ENCODE data around the gene RPL13. TPM values are rescaled to one million over a fixed set of nuclear protein-coding genes. Genes with fewer than 3 reads are reported as not detected.

The RPL13 gene
- total RNA-seq, 4 donors from 2014 or later: 2,633 to 11,472 (median 5,632) TPM

DNA sequence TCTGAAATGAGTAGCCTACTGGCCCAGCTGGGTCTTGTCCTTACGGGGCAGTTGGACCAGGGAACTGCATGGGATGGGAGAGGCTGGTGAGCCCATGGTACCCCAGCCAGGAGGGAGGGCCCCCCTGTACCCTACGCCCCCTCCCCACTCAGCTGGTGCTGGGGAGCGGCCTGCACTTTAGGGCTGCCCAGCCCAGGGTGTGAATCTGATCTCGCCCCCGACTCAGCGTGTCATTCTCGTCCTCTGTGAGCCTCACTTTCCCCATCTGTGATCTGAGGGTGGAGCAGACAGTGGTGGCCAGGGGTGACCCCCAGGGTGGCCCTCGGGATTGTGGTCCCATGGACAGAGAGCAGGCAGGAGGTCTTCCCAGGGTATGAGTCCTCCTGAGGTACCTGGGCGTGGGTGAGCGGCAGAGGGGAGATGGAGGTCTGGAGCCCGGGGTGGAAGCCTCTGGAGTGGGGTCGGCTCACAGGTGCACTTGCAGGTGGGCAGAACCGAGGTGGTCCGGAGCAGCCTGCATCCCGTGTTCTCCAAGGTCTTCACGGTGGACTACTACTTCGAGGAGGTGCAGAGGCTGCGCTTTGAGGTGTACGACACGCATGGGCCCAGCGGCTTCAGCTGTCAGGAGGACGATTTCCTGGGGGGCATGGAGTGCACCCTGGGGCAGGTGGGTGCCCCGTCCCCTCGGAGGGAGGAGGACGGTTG lies 16.7 kb downstream of the RPL13 start:
- TF ChIP-seq POLR2A (IDR thresholded peaks at IDR 0.05): no peak
- TF ChIP-seq, protein P1, sequence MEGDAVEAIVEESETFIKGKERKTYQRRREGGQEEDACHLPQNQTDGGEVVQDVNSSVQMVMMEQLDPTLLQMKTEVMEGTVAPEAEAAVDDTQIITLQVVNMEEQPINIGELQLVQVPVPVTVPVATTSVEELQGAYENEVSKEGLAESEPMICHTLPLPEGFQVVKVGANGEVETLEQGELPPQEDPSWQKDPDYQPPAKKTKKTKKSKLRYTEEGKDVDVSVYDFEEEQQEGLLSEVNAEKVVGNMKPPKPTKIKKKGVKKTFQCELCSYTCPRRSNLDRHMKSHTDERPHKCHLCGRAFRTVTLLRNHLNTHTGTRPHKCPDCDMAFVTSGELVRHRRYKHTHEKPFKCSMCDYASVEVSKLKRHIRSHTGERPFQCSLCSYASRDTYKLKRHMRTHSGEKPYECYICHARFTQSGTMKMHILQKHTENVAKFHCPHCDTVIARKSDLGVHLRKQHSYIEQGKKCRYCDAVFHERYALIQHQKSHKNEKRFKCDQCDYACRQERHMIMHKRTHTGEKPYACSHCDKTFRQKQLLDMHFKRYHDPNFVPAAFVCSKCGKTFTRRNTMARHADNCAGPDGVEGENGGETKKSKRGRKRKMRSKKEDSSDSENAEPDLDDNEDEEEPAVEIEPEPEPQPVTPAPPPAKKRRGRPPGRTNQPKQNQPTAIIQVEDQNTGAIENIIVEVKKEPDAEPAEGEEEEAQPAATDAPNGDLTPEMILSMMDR (IDR thresholded peaks at IDR 0.05): no peak
- peaks cover 12 to 15% of the 10 kb centered on the region in 2 donors for H3K27me3 ChIP-seq
- peaks cover 0 to 18% of the 10 kb centered on the region in 2 donors for H3K4me1 ChIP-seq
- no peak for DNase-seq
- intact Hi-C loops (cut with DNase I; ENCODE audit: low total_unique reads): no loop called here
- no peaks in the 10 kb centered on the region for H3K36me3 ChIP-seq
- no peak overlapping the region for H3K4me3 ChIP-seq
- H3K27ac ChIP-seq: no peak overlapping the region
- no peaks in the 10 kb centered on the region for H3K9me3 ChIP-seq

DNA sequence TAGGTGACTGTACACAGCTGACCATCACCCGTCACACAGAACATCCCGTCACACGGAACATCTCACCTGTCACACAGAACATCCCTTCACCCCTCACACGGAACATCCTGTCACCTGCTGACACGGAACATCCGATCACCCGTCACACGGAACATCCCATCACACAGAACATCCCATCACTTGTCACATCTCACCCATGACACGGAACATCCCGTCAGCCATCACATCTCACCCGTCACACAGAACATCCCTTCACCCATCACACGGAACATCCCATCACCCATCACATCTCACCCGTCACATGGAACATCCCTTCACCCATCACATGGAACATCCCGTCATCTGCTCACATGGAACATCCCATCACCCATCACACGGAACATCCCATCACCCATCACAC lies 18.9 kb downstream of the RPL13 start:
- intact Hi-C loops (cut with DNase I; ENCODE audit: low total_unique reads): no loop called here
- TF ChIP-seq POLR2A (IDR thresholded peaks at IDR 0.05): no peak
- TF ChIP-seq, protein P1 (IDR thresholded peaks at IDR 0.05): no peak
- H3K4me3 ChIP-seq: no peak overlapping the region
- H3K9me3 ChIP-seq: no peaks in the 10 kb centered on the region
- H3K36me3 ChIP-seq: no peaks in the 10 kb centered on the region
- peaks cover 9 to 14% of the 10 kb centered on the region in 2 donors for H3K27me3 ChIP-seq
- H3K4me1 ChIP-seq: peaks cover 0 to 17% of the 10 kb centered on the region in 2 donors
- DNase-seq: no peak
- no peak overlapping the region for H3K27ac ChIP-seq

DNA sequence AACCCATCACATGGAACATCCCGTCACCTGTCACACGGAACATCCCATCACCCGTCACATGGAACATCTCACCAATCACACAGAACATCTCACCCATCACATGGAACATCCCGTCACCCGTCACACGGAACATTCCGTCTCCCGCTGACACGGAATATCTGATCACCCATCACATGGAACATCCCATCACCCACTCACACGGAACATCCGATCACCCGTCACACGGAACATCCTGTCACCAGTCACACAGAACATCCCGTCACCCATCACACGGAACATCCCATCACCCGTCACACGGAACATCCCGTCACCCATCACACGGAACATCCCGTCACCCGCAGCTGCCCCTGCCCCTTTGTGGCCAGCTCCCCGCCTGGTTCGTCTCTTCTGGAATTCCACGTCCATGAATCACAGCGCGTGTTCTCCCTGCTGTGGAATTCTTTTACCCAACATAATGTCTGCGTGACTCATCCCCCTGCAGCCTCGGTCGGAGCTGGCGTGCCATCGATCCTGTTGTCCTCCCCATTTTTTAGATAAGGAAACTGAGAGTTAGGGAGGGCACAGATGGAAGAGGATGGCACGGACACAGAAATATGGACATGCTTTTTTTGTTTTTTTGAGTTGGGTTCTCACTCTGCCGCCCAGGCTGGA lies 20.7 kb downstream of the RPL13 start:
- intact Hi-C loops (cut with DNase I; ENCODE audit: low total_unique reads): no loop called here
- TF ChIP-seq, protein P1 (IDR thresholded peaks at IDR 0.05): no peak
- no peak for TF ChIP-seq POLR2A (IDR thresholded peaks at IDR 0.05)
- Histone ChIP-seq H3K36me3 (no peaks in the 10 kb centered on the region), H3K4me1 (no peaks in the 10 kb centered on the region), H3K9me3 (no peaks in the 10 kb centered on the region), H3K4me3 (no peak overlapping the region), H3K27ac (no peak overlapping the region), H3K27me3 (no peaks in the 10 kb centered on the region)
- no peak for DNase-seq

DNA sequence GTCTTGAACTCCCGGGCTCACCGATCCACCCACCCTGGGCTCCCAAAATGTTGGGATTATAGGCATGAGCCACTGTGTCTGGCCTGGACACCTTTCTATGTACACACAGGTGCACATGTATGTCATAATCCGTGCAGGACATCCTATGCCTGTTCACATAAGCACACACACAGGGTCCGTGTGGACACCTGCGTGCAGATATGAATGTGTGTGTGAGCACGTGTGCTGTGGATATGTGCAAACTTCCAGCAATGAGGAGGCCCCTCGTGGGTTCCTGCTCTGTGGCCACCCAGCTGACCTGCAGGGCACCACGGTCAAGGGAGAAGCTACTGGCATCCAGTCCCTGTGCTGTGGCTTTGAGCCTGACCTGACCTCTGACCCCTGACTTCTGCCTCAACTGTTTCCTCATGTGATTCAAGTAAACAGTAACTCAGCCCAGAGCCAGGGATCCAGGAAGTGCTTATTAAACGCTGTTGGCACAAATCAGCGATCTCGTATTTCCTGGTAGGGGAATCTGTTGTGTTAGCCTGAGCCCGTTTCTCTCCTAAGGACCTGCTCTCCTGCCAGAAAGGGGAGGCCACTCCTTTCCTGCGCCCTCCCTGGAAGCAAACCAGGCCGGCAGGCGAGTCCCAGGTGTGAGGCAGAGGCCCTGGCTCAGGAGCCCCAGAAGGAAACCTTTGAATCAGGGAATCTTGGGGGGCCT lies 21.5 kb downstream of the RPL13 start:
- Histone ChIP-seq H3K4me1 (no peaks in the 10 kb centered on the region), H3K36me3 (no peaks in the 10 kb centered on the region), H3K9me3 (no peaks in the 10 kb centered on the region), H3K4me3 (no peak overlapping the region), H3K27me3 (no peaks in the 10 kb centered on the region), H3K27ac (no peak overlapping the region)
- TF ChIP-seq, protein P1 (IDR thresholded peaks at IDR 0.05): no peak
- no peak for TF ChIP-seq POLR2A (IDR thresholded peaks at IDR 0.05)
- intact Hi-C loops (cut with DNase I; ENCODE audit: low total_unique reads): no loop called here
- peak in 1 of 2 donors; percentile 46 for DNase-seq

All from uterus (tissue), 4 donors.